ENCODE results near the gene DSCAM. TPM values are rescaled to one million over a fixed set of nuclear protein-coding genes. Genes with fewer than 3 reads are reported as not detected.

DSCAM gene
- total and polyA plus RNA-seq, 2 experiments from 2014 or later = not detected

- no peaks in the 10 kb centered on the region for H3K9me2 ChIP-seq (ENCODE audit: insufficient read depth)
- H3K27me3 ChIP-seq (replicated peaks; ENCODE audit: insufficient read depth) = no peaks in the 10 kb centered on the region
- no peak overlapping the region for H3K9ac ChIP-seq
- TF ChIP-seq EZH2 (IDR thresholded peaks at IDR 0.05; ENCODE audit: insufficient read depth, poor library complexity, severe bottlenecking) (no peak), EZH2phosphoT487 (IDR thresholded peaks at IDR 0.05; ENCODE audit: insufficient read depth, low read depth) (no peak)
- no peak overlapping the region for H3K4me3 ChIP-seq
- no peaks in the 10 kb centered on the region for H3K79me2 ChIP-seq (ENCODE audit: insufficient read depth)
- no peaks in the 10 kb centered on the region for H3K36me3 ChIP-seq (ENCODE audit: low read depth)
- no peak overlapping the region for H3K4me2 ChIP-seq (ENCODE audit: unreplicated experiment)
- no peak overlapping the region for H3K27ac ChIP-seq
- no peaks in the 10 kb centered on the region for H3K4me1 ChIP-seq (ENCODE audit: insufficient read depth)
- H4K20me1 ChIP-seq (ENCODE audit: insufficient read depth) = no peaks in the 10 kb centered on the region
- WGBS, 2 experiments (ENCODE audit: low coverage in 1 of 2, low lambda C conversion rate in 2 of 2, missing lambda C conversion rate in 2 of 2) = 14 to 32% methylated on average over 4 of the region's 4 CpGs
- no peaks in the 10 kb centered on the region for H3K9me3 ChIP-seq (ENCODE audit: low read depth)
- no peaks in the 10 kb centered on the region for H3F3A ChIP-seq (ENCODE audit: insufficient read depth)
- in situ Hi-C loops (cut with MboI) = no loop called here
- H2AFZ ChIP-seq = no peak overlapping the region
- no peak for DNase-seq
Measured at GRCh38 chr21:40635391-40635790, 211.6 kb downstream of the DSCAM start.

GRCh38 chr21:40634141-40634540 lies 212.8 kb downstream of the DSCAM start:
- Histone ChIP-seq H3K9ac (no peak overlapping the region), H3K27ac (no peak overlapping the region), H3K79me2 (ENCODE audit: insufficient read depth) (no peaks in the 10 kb centered on the region), H3K27me3 (replicated peaks; ENCODE audit: insufficient read depth) (no peaks in the 10 kb centered on the region), H3K4me1 (ENCODE audit: insufficient read depth) (no peaks in the 10 kb centered on the region), H3K4me3 (no peak overlapping the region), H3K36me3 (ENCODE audit: low read depth) (no peaks in the 10 kb centered on the region), H3F3A (ENCODE audit: insufficient read depth) (no peaks in the 10 kb centered on the region), H2AFZ (no peak overlapping the region), H3K9me2 (ENCODE audit: insufficient read depth) (no peaks in the 10 kb centered on the region), H3K4me2 (ENCODE audit: unreplicated experiment) (no peak overlapping the region), H4K20me1 (ENCODE audit: insufficient read depth) (no peaks in the 10 kb centered on the region), H3K9me3 (ENCODE audit: low read depth) (no peaks in the 10 kb centered on the region)
- 29 to 50% methylated on average over 6 of the region's 6 CpGs for WGBS, 2 experiments (ENCODE audit: low coverage in 1 of 2, low lambda C conversion rate in 2 of 2, missing lambda C conversion rate in 2 of 2)
- DNase-seq = no peak
- in situ Hi-C loops (cut with MboI) = no loop called here
- TF ChIP-seq EZH2phosphoT487 (IDR thresholded peaks at IDR 0.05; ENCODE audit: insufficient read depth, low read depth) (no peak), EZH2 (IDR thresholded peaks at IDR 0.05; ENCODE audit: insufficient read depth, poor library complexity, severe bottlenecking) (no peak)

DNA sequence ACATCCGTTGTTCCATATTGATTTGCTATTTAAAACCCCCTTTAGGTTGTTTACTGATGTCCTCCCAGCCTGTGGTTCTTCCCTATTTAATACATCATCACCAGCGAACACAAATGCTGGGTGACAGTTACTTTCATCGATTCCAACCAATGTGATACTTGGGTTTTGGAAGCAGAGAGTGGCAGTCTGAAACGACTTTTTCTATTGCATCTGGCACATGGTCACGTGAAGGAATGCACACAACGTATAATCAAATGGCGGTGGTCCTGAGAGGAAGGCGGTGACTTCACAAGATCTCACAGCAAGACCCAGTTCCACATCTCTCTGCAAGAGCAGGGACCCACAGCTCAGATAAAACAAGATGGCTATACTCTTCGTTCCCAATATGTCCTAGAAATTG lies 213.9 kb downstream of the DSCAM start:
- no peaks in the 10 kb centered on the region for H3F3A ChIP-seq (ENCODE audit: insufficient read depth)
- no peaks in the 10 kb centered on the region for H3K9me2 ChIP-seq (ENCODE audit: insufficient read depth)
- no peaks in the 10 kb centered on the region for H3K9me3 ChIP-seq (ENCODE audit: low read depth)
- H4K20me1 ChIP-seq (ENCODE audit: insufficient read depth) = no peaks in the 10 kb centered on the region
- DNase-seq = no peak
- H3K79me2 ChIP-seq (ENCODE audit: insufficient read depth) = no peaks in the 10 kb centered on the region
- in situ Hi-C loops (cut with MboI) = no loop called here
- H3K4me2 ChIP-seq (ENCODE audit: unreplicated experiment) = no peak overlapping the region
- H3K9ac ChIP-seq = no peak overlapping the region
- H3K27ac ChIP-seq = no peak overlapping the region
- no peaks in the 10 kb centered on the region for H3K36me3 ChIP-seq (ENCODE audit: low read depth)
- H3K4me3 ChIP-seq = no peak overlapping the region
- TF ChIP-seq EZH2phosphoT487 (IDR thresholded peaks at IDR 0.05; ENCODE audit: insufficient read depth, low read depth) (no peak), EZH2 (IDR thresholded peaks at IDR 0.05; ENCODE audit: insufficient read depth, poor library complexity, severe bottlenecking) (no peak)
- no peak overlapping the region for H2AFZ ChIP-seq
- no peaks in the 10 kb centered on the region for H3K27me3 ChIP-seq (replicated peaks; ENCODE audit: insufficient read depth)
- 38 to 42% methylated on average over 9 of the region's 9 CpGs for WGBS, 2 experiments (ENCODE audit: low coverage in 1 of 2, low lambda C conversion rate in 2 of 2, missing lambda C conversion rate in 2 of 2)
- H3K4me1 ChIP-seq (ENCODE audit: insufficient read depth) = no peaks in the 10 kb centered on the region

DNA sequence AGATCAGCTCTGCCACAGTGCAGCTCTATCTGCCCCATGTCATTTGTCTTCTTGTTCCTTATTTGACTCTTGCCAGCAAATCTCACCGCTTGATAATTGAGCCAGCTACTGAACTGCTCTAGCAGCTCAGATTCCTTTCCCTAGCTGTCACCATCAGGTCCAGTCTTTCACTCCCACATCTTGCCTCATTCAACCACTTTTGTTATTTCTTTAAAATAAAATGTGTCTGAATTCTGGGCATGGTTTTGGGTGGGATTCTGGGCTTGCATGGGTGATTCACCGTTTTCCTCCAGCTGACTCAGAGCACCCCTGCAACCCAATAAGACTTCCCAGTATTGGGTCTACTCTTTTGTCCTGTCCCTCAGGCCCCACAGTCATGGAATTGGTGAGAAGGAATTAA lies 215.7 kb downstream of the DSCAM start:
- H4K20me1 ChIP-seq (ENCODE audit: insufficient read depth) = no peaks in the 10 kb centered on the region
- 8 to 20% methylated on average over 2 of the region's 2 CpGs for WGBS, 2 experiments (ENCODE audit: low coverage in 1 of 2, low lambda C conversion rate in 2 of 2, missing lambda C conversion rate in 2 of 2)

GRCh38 chr21:40625991-40626390 lies 221.0 kb downstream of the DSCAM start:
- H3K27ac ChIP-seq = no peak overlapping the region
- no peaks in the 10 kb centered on the region for H3K27me3 ChIP-seq (replicated peaks; ENCODE audit: insufficient read depth)
- H3K4me2 ChIP-seq (ENCODE audit: unreplicated experiment) = no peak overlapping the region
- H2AFZ ChIP-seq = no peak overlapping the region
- in situ Hi-C loops (cut with MboI) = no loop called here
- no peaks in the 10 kb centered on the region for H3K4me1 ChIP-seq (ENCODE audit: insufficient read depth)
- no peak for TF ChIP-seq EZH2 (IDR thresholded peaks at IDR 0.05; ENCODE audit: insufficient read depth, poor library complexity, severe bottlenecking)
- no peak for TF ChIP-seq EZH2phosphoT487 (IDR thresholded peaks at IDR 0.05; ENCODE audit: insufficient read depth, low read depth)
- H3K9me2 ChIP-seq (ENCODE audit: insufficient read depth) = no peaks in the 10 kb centered on the region
- no peaks in the 10 kb centered on the region for H3K79me2 ChIP-seq (ENCODE audit: insufficient read depth)
- no peaks in the 10 kb centered on the region for H3K36me3 ChIP-seq (ENCODE audit: low read depth)
- H3K9ac ChIP-seq = no peak overlapping the region
- H3K9me3 ChIP-seq (ENCODE audit: low read depth) = no peaks in the 10 kb centered on the region
- WGBS, 2 experiments (ENCODE audit: low coverage in 1 of 2, low lambda C conversion rate in 2 of 2, missing lambda C conversion rate in 2 of 2) = 46 to 47% methylated on average over 3 of the region's 3 CpGs
- no peaks in the 10 kb centered on the region for H4K20me1 ChIP-seq (ENCODE audit: insufficient read depth)
- H3K4me3 ChIP-seq = no peak overlapping the region
- no peaks in the 10 kb centered on the region for H3F3A ChIP-seq (ENCODE audit: insufficient read depth)
- DNase-seq = no peak

More for the DNA sequence above, 215.7 kb downstream of the DSCAM start:
- no peaks in the 10 kb centered on the region for H3K36me3 ChIP-seq (ENCODE audit: low read depth)
- no peaks in the 10 kb centered on the region for H3K79me2 ChIP-seq (ENCODE audit: insufficient read depth)
- no peaks in the 10 kb centered on the region for H3K27me3 ChIP-seq (replicated peaks; ENCODE audit: insufficient read depth)
- no peaks in the 10 kb centered on the region for H3F3A ChIP-seq (ENCODE audit: insufficient read depth)
- no peaks in the 10 kb centered on the region for H3K9me3 ChIP-seq (ENCODE audit: low read depth)
- no peaks in the 10 kb centered on the region for H3K4me1 ChIP-seq (ENCODE audit: insufficient read depth)
- no peak for TF ChIP-seq EZH2 (IDR thresholded peaks at IDR 0.05; ENCODE audit: insufficient read depth, poor library complexity, severe bottlenecking)
- TF ChIP-seq EZH2phosphoT487 (IDR thresholded peaks at IDR 0.05; ENCODE audit: insufficient read depth, low read depth) = no peak
- H3K9me2 ChIP-seq (ENCODE audit: insufficient read depth) = no peaks in the 10 kb centered on the region
- no peak overlapping the region for H3K4me3 ChIP-seq
- H3K4me2 ChIP-seq (ENCODE audit: unreplicated experiment) = no peak overlapping the region
- no peak for DNase-seq
- in situ Hi-C loops (cut with MboI) = no loop called here
- H2AFZ ChIP-seq = no peak overlapping the region
- no peak overlapping the region for H3K27ac ChIP-seq
- H3K9ac ChIP-seq = no peak overlapping the region
